ENCODE data around the gene IRGC. TPM values are rescaled to one million over a fixed set of nuclear protein-coding genes. Genes with fewer than 3 reads are reported as not detected.

The IRGC gene
- total and polyA plus RNA-seq, 9 of the 15 experiments (the other 6 are each of a cell fraction or from before 2014, with no cell fraction given) = not detected

GRCh38 chr19:43768273-43769050 lies 52.6 kb downstream of the IRGC start (continued):
- TF ChIP-seq REST (IDR thresholded peaks at IDR 0.05; ENCODE audit: borderline replicate concordance) (no peak), REST (CRISPR knock-in tag; IDR thresholded peaks at IDR 0.05; ENCODE audit: low read depth) (no peak), ZNF592 (IDR thresholded peaks at IDR 0.05) (peak; percentile 43; the same call in 1 of the 2 replicates), GTF2A2 (tag; IDR thresholded peaks at IDR 0.05) (no peak), CHD1 (IDR thresholded peaks at IDR 0.05; ENCODE audit: low read length) (no peak), VEZF1 (CRISPR knock-in tag; IDR thresholded peaks at IDR 0.05) (peak; percentile 22; the same call in 1 of the 2 replicates), SETDB1 (IDR thresholded peaks at IDR 0.05; ENCODE audit: low read length) (no peak), C11orf30 (IDR thresholded peaks at IDR 0.05; ENCODE audit: low read depth) (peak; percentile 24; the same call in 1 of the 2 replicates), ATF3 (IDR thresholded peaks at IDR 0.05) (peak; percentile 70), ATF3 (CRISPR knock-in tag; conservative IDR thresholded peaks at IDR 0.05) (no peak)

Measured in K562 (cell line).